CD4-positive, alpha-beta T cell treated with Interleukin-1 beta for 1 hour (primary cell): Measurements from ENCODE around the gene PLEKHA4.

ENCODE experiments used
- DNase-seq, 2 donors: peaks; one replicate each; pipeline ENCODE4 v3.0.0-alpha.2; 2020 to 2022

Gene PLEKHA4

GRCh38 chr19:48822514-48822913 is 45.9 kb downstream of the PLEKHA4 start:
- no peak for DNase-seq

DNA sequence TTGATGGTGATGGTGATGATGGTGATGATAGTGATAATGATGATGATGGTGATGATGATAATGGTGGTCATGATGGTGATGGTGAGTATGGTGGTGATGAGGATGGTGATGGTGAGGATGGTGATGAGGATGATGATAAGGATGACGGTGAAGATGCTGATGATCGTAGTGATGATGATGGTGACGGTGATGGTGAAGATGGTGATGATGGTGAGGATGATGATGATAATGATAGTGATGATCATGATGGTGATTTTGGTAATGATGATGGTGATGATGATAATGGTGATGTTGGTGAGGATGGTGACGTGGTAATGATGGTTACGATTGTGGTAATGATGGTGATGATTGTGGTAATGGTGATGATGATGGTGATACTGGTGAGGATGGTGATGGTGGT is 46.8 kb downstream of the PLEKHA4 start:
- DNase-seq, result no peak

- DNase-seq, result no peak
Measured at GRCh38 chr19:48819366-48819816, 49.0 kb downstream of the PLEKHA4 start.

GRCh38 chr19:48818234-48818820 is 50.1 kb downstream of the PLEKHA4 start:
- no peak for DNase-seq

- DNase-seq, result no peak
Measured at GRCh38 chr19:48817585-48818124, 50.8 kb downstream of the PLEKHA4 start.

DNA sequence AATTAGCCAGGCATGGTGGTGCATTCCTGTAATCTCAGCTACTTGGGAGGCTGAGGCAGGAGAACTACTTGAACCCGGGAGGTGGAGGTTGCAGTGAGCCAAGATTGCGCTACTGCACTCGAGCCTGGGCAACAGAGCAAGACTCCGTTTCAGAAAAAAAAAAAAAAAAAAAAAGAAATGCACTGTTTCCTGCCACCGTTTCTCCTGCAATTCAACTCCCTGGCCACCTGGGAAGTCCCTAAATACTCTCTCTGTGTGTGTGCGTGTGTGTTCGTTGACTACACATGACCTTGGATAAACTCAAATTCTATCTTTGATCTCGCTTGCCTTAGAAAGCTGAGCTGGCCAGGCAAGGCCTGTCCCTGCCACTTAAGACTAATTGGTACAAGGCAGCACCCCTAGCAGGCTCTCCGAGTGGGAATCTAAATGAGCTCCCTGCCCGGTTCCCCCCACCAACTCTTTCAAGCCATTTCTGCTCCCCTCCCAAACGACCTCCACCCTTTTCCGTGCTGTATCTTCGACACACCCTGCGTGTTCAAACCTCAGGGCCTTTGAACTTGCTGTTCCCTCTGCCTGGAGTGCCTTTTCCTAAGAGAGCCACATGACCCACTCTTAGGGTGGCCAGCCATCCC is 52.4 kb downstream of the PLEKHA4 start:
- DNase-seq, result peak; percentile 34 to 37

- no peak for DNase-seq
Measured at GRCh38 chr19:48814895-48815294, 53.5 kb downstream of the PLEKHA4 start.

DNA sequence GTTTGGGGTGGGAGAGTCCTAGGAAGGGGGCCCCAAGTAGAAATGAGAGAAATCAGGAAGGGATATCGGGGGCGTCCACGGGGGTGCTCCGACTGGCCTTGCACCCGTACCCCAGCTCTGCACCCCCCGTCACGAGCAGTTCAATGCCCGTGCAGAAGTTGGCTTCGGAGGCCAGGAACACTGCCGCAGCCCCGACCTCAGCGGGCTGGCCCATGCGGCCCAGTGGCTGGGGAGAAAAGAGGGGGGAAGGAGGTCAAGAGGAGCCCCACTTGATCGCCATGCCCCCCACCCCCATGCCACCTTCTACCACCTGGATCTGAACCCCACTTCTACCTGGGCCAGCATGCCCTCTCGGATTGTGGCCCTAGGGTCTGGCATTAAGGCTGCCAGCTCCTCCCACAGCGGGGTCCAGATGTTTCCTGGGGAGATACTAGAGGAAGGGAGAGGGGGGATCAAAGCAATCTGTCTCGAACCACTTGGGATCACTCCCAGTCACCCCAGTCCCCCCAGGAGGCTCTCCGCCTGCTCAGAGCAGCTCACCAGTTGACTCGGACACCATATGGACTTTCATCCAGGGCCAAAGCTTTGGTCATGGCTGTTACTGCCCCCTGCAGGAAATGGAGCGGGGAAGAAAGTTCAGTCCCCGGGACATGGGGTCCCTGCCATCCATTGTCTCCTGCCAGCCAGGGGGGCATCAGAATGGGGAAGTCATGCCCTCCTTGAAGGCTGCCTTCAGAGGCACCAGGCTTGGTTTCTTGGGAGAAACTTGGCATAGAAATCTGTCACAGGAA is 55.1 kb downstream of the PLEKHA4 start:
- no peak for DNase-seq

- DNase-seq, result peak; percentile 71 to 79
Measured at GRCh38 chr19:48812094-48812929, 56.1 kb downstream of the PLEKHA4 start.

DNA sequence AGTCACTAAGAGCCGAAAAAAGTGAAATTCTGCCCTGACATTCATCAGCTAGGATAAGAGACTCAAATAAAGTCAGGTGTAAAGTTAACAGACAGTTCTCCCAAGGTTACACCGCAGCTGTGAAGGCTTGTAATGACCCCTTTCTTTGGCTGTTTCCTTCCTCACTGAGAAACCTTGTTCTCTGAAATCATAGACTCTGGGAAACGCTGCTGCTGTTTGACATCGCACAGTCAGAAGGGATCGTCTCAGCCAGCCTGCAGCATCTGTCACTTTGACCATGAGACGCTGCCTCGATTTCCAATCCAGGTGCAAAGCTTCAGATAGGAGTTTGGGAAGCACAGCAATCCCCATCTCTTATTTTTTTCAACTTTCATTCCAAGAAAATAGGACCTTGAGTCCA is 58.3 kb downstream of the PLEKHA4 start:
- DNase-seq, result no peak

DNA sequence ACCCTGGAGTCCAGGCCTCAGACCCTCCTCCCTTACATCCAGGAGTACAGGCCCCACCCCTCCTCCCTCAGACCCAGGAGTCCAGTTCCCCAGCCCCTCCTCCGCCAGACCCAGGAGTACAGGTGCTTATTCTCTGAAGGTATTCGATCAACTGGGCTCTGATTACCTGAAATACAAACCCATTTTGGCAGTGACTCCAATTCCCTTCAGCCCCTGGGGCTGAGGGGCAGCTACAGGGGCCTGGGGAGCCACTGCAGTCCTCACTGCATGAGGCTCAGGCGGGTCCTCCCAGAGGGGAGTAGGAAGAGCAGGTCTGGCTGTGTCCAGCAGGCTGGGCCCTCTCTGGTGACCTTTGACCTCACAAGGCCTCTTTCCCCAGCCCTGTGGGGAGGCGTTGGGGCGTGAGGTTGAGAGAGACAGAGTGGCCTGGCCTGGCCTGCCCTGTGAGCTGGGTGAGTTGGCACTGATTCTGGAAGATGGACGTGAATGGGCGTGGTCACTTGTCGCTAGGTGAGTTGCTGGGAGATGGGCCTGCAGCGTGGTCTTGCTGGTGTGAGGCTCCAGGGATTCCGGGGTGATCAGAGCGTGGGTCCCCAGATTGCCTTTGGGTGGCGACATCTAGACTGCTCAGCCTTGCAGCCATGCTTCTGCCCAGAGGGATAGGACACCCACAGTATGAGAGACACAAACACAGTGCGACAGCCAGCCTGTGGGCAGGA is 60.7 kb downstream of the PLEKHA4 start:
- DNase-seq, result no peak

- peak in 1 of 2 donors; percentile 47 for DNase-seq
Measured at GRCh38 chr19:48806818-48807589, 61.4 kb downstream of the PLEKHA4 start.

DNA sequence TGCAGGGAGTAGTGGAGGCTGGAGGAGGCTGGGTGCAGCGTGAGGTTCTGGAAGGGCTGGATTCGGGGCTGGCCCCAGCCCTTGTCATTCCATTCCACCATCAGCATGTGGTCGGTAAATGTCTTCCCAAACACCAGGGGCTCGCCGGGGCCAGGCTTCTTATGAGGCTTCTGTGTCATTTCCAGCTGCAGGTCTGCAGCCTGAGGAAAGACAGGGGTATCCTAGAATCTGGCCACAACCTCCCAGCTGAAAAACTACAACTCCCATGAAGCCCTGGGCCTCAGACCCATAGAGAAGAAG is 61.9 kb downstream of the PLEKHA4 start:
- DNase-seq, result peak in 1 of 2 donors; percentile 64

DNA sequence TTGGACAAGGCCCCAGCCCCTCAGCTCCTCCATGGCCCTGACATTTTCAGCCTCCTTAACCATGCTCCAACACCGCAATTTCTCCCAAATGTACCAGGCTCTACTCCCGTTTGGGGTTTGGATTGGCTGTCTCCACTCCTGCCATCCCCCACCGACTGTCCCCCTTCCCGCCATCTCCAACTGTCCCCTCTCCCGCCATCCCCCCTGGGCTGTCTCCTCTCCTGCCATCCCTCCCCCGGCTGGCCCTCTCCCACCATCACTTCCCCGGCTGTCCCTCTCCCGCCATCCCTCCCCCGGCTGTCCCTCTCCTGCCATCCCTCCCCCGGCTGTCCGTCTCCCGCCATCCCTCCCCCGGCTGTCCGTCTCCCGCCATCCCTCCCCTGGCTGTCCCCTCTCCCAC is 63.0 kb downstream of the PLEKHA4 start:
- no peak for DNase-seq

- no peak for DNase-seq
Measured at GRCh38 chr19:48804496-48804895, 63.9 kb downstream of the PLEKHA4 start.

- no peak for DNase-seq
Measured at GRCh38 chr19:48802623-48803022, 65.8 kb downstream of the PLEKHA4 start.

DNA sequence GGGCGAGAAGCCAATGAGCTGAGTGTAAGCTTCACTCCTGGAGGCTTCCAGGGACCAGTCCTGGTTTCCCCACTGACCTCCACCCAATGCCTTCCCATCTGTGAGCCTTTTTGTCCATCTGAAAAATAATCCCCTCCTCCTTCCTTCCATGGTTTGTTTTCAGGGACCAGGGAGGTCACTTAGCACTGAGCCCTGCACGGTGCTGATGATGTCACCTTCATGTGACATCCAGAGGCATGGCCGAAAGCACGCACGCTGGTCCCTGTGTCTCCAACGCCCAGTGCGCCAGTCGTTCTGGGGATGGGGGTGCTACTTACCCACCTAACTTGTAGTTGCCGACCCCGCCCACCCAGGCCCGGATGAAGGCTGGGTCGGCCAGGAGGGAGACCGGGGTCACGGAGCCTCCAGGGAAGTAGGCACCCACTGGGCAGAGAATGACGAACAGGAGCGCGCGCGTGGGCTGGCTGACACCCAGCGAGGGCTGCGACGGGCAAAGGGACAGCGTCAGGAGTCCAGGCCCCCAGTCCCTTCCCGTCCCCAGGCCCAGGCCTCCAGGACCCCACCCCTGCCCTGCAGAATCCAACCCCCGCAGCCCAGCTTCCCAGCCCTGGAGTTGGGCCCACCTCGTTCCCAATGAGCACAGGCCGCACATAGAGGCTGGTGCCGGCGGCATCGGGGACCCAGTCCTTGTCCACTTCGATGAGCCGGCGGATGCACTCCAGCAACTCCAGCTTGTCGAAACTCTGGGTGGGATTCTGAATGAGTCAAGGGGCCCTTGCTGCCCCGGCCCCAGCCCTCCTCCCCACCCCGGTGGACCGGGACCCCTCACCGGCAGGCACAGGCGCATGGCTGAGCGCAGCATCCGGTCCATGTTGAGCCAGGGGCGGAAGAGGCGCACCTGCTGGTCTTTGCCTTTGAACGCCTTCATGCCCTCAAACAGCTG is 68.8 kb downstream of the PLEKHA4 start:
- no peak for DNase-seq

DNA sequence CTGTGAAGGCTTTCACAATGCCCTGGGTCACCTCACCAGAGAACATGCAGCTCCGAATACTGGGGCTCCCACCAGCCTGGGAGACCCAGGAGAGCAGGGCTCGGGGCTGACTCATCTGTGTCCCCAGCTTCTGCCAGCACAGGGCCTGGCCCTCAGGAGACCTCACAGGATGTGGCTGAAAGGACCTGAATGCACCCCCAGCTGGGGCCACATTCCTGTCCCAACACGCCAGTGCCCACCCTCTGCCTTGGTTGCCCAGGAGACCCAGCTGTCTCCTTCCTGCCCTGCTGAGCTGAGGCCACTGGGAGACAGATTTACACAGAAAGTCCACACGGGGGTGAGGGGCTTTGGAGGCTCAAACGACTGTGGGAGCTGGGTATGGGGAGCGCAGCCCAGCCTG is 69.5 kb downstream of the PLEKHA4 start:
- no peak for DNase-seq

- DNase-seq, result no peak
Measured at GRCh38 chr19:48797103-48797502, 71.3 kb downstream of the PLEKHA4 start.
